DOHH2 (cell line): Measurements from ENCODE around the gene LEPR.

Experiments
- H3F3A ChIP-seq: fragments of 200-600 bp; sonication (generic), shearing (Covaris generic); 2 replicates; pipeline ENCODE4 v1.6.0; 2016; ENCODE audit warnings: antibody characterized with exemption, mild to moderate bottlenecking; ENCODE audit not compliant: control insufficient read depth, insufficient read depth
- H3K27ac ChIP-seq: fragments of 200-600 bp; sonication (generic); 2 replicates; pipeline ENCODE4 v1.5.1; 2014; ENCODE audit warnings: low read depth, mild to moderate bottlenecking, low read length, moderate library complexity
- H3K27me3 ChIP-seq: fragments of 200-600 bp; sonication (generic); 2 replicates; pipeline ENCODE4 v1.6.1; 2014; ENCODE audit warnings: mild to moderate bottlenecking, low read length, mixed read lengths; ENCODE audit not compliant: control insufficient read depth
- H3K36me3 ChIP-seq: fragments of 200-600 bp; sonication (generic); 2 replicates; pipeline ENCODE4 v1.6.1; 2014; ENCODE audit warnings: mild to moderate bottlenecking, low read length, moderate library complexity, mixed read lengths; ENCODE audit not compliant: control insufficient read depth
- H3K4me1 ChIP-seq: fragments of 200-600 bp; sonication (generic); 2 replicates; pipeline ENCODE4 v1.6.1; 2014; ENCODE audit warnings: mild to moderate bottlenecking, low read length, mixed read lengths; ENCODE audit not compliant: control insufficient read depth
- H3K4me2 ChIP-seq: fragments of 200-600 bp; sonication (generic); 2 replicates; pipeline ENCODE4 v1.6.0; 2014; ENCODE audit warnings: mild to moderate bottlenecking, low read length, moderate library complexity
- H3K4me3 ChIP-seq: fragments of 200-600 bp; sonication (generic); 2 replicates; pipeline ENCODE4 v1.5.1; 2014; ENCODE audit warnings: mild to moderate bottlenecking, low read length, mixed read lengths
- H3K79me2 ChIP-seq: fragments of 200-600 bp; sonication (generic); 2 replicates; pipeline ENCODE4 v1.6.1; 2014; ENCODE audit warnings: mild to moderate bottlenecking, low read length, mixed read lengths; ENCODE audit not compliant: control insufficient read depth
- H3K9me2 ChIP-seq: fragments of 200-600 bp; sonication (generic); replicated peaks from 2 replicates; pipeline ENCODE4 v1.6.1; 2014; ENCODE audit warnings: mild to moderate bottlenecking, low read length, mixed read lengths; ENCODE audit not compliant: control insufficient read depth
- H3K9me3 ChIP-seq: fragments of 200-600 bp; sonication (generic); 2 replicates; pipeline ENCODE4 v1.6.1; 2014; ENCODE audit warnings: antibody characterized with exemption, low read length, mixed read lengths; ENCODE audit not compliant: control insufficient read depth, insufficient read depth
- H4K20me1 ChIP-seq: fragments of 200-600 bp; sonication (generic); 2 replicates; pipeline ENCODE4 v1.6.0; 2014; ENCODE audit warnings: low read depth, mild to moderate bottlenecking, antibody characterized with exemption, low read length, moderate library complexity; ENCODE audit not compliant: control insufficient read depth, insufficient read depth
- CTCF ChIP-seq: fragments of 200-600 bp; sonication (generic); IDR thresholded peaks from one replicate; pipeline ENCODE4 v1.5.1; 2014; ENCODE audit warnings: antibody characterized with exemption, mild to moderate bottlenecking, low read depth, low read length; ENCODE audit not compliant: poor library complexity, severe bottlenecking
- EZH2phosphoT487 ChIP-seq: fragments of 200-600 bp; sonication (generic); IDR thresholded peaks from 2 replicates; pipeline ENCODE4 v1.6.1; 2017; ENCODE audit warnings: borderline replicate concordance, mild to moderate bottlenecking, antibody characterized with exemption, low read length, moderate library complexity, mixed read lengths

Gene LEPR

DNA sequence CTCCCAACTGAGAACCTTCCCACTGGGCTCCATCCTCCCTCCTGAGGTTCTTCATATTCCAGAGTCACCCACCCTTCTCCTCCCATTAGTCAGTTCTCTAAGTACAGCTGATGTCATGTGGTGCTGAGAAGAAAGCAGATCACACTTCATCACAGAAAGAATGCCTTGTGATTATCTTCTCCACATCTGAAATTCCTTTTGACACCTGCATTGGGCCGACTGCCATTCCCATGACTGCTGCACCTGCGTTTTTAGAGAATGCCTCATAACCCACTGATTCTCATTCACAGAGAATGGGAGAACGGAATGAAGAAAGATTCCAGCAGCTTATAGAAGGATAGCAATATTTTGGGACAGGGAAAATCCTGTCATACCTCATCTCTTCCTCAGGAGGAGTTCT is 14.3 kb downstream of the LEPR start:
- Histone ChIP-seq H3K9me3 (no peaks in the 10 kb centered on the region), H3F3A (0 out of 2 replicates have a peak, but pooled peaks cover 2% of the 10 kb centered on the region), H4K20me1 (no peaks in the 10 kb centered on the region), H3K4me1 (no peaks in the 10 kb centered on the region), H3K4me2 (no peak overlapping the region), H3K4me3 (no peak overlapping the region), H3K9me2 (no peaks in the 10 kb centered on the region), H3K27me3 (no peaks in the 10 kb centered on the region), H3K36me3 (peaks cover 25% of the 10 kb centered on the region), H3K27ac (no peak overlapping the region), H3K79me2 (no peaks in the 10 kb centered on the region)
- TF ChIP-seq EZH2phosphoT487 (no peak), CTCF (no peak)

DNA sequence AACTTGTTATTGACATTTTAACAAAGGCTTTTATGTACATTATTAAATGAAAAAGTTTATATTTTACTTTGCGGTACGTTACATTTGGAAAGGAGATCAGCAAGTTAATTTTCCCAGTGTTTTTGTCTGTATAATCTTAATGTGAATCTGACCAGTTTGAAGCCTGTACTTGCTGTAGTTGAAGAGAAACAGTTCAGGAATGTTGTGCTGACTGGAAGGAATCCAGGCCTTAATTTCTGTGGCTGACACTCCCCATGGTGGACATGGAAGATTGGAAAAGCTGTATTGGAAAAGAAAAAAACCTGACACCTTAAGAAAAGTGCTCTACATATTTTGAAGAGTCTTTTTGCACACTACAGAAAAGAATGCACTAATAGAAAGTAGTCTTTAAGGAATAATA is 15.5 kb downstream of the LEPR start:
- H3K79me2 ChIP-seq, result no peaks in the 10 kb centered on the region
- H3F3A ChIP-seq, result no peaks in the 10 kb centered on the region
- no peaks in the 10 kb centered on the region for H3K27me3 ChIP-seq
- no peak overlapping the region for H3K4me2 ChIP-seq
- H3K9me3 ChIP-seq, result no peaks in the 10 kb centered on the region
- TF ChIP-seq EZH2phosphoT487 (no peak), CTCF (no peak)
- no peaks in the 10 kb centered on the region for H3K4me1 ChIP-seq
- H3K27ac ChIP-seq, result no peak overlapping the region
- no peaks in the 10 kb centered on the region for H3K9me2 ChIP-seq
- H3K4me3 ChIP-seq, result no peak overlapping the region
- peaks cover 15% of the 10 kb centered on the region for H3K36me3 ChIP-seq
- H4K20me1 ChIP-seq, result no peaks in the 10 kb centered on the region

DNA sequence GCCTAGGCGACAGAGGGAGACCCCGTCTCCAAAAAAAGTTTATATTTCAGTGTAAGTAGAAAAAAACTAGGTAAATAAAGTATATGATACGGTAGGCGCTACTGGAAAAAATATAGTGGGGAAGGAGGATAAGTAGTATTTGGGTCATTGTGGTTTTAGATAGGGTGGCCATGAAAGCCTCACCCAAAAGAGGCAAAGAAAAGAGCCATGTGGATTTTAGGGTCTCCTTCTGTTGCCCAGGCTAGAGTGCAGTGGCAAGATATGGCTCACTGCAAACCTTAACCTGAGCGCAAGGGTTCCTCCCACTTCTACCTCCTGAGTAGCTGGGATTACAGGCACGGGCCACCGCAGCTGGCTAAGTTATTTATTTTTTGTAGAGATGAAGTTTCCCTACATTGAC is 17.1 kb downstream of the LEPR start:
- no peaks in the 10 kb centered on the region for H3K9me2 ChIP-seq
- no peaks in the 10 kb centered on the region for H3K27me3 ChIP-seq
- H3F3A ChIP-seq, result no peaks in the 10 kb centered on the region
- no peaks in the 10 kb centered on the region for H4K20me1 ChIP-seq
- no peak overlapping the region for H3K27ac ChIP-seq
- H3K4me3 ChIP-seq, result no peak overlapping the region
- no peaks in the 10 kb centered on the region for H3K79me2 ChIP-seq
- H3K9me3 ChIP-seq, result no peaks in the 10 kb centered on the region
- no peak overlapping the region for H3K4me2 ChIP-seq
- peaks cover under 1% of the 10 kb centered on the region for H3K36me3 ChIP-seq
- TF ChIP-seq CTCF, result no peak
- TF ChIP-seq EZH2phosphoT487, result no peak
- no peaks in the 10 kb centered on the region for H3K4me1 ChIP-seq
